Kidney epithelial cell (primary cell): ENCODE data around the gene MEIOC. TPM values are rescaled to one million over a fixed set of nuclear protein-coding genes. Genes with fewer than 3 reads are reported as not detected.
A peak's percentile ranks its signal among the peaks of the same experiment; 100 is the strongest.
"Not testable (repeated sequence)": the region's sequence is repeated elsewhere in the genome, so short reads cannot be mapped to it uniquely, and the experiment has no call there.

Source experiments
- DNase-seq: peaks from one replicate; pipeline ENCODE4 v3.0.0-alpha.2; 2010; ENCODE audit warnings: low read depth
- H3K27me3 ChIP-seq: 2 replicates; pipeline ENCODE4 v1.6.0; 2011; ENCODE audit warnings: low read length; ENCODE audit not compliant: control insufficient read depth, insufficient read depth
- H3K36me3 ChIP-seq: 2 replicates; pipeline ENCODE4 v1.5.1; 2011; ENCODE audit warnings: low read length; ENCODE audit not compliant: control insufficient read depth, insufficient read depth
- H3K4me3 ChIP-seq: 2 replicates; pipeline ENCODE4 v1.5.1; 2011; ENCODE audit warnings: low read depth, mild to moderate bottlenecking, control low read depth, low read length
- CTCF ChIP-seq: IDR thresholded peaks from 2 replicates; pipeline ENCODE4 v1.5.1; 2011; ENCODE audit warnings: mild to moderate bottlenecking, moderate library complexity, low read length, control low read depth, inconsistent platforms; ENCODE audit not compliant: insufficient read depth, poor library complexity, severe bottlenecking
- total RNA-seq: library from RNA; depleted of rRNA; stranded (reverse); fragments of >200 nt; gene quantifications from 2 replicates; pipeline ENCODE4 v1.2.3, GENCODE V29; 2015

The MEIOC gene
- total RNA-seq, 1 donor from 2014 or later: 5.6 TPM

- no peaks in the 10 kb centered on the region for H3K36me3 ChIP-seq
- H3K27me3 ChIP-seq: no peaks in the 10 kb centered on the region
- no peak for DNase-seq
- TF ChIP-seq CTCF: no peak
- H3K4me3 ChIP-seq: no peak overlapping the region
Measured at GRCh38 chr17:44688200-44688599, 31.9 kb downstream of the MEIOC start.

- no peak for TF ChIP-seq CTCF
- Histone ChIP-seq H3K36me3 (no peaks in the 10 kb centered on the region), H3K27me3 (no peaks in the 10 kb centered on the region), H3K4me3 (peak overlapping the region; percentile 63)
- DNase-seq: no peak
Measured at GRCh38 chr17:44688675-44689476, 32.6 kb downstream of the MEIOC start.

- H3K4me3 ChIP-seq: peak within 1 kb of the TSS; percentile 63
- no peak for TF ChIP-seq CTCF
Measured at GRCh38 chr17:44689477-44690217, 33.4 kb downstream of the MEIOC start, which contains the start of gene CCDC43. TSS of gene CCDC43 (minus strand) at chr17:44689776. CDS start at chr17:44689753, 23 bp downstream.

GRCh38 chr17:44690746-44691306 is 34.6 kb downstream of the MEIOC start:
- not testable (repeated sequence) for H3K36me3 ChIP-seq, H3K27me3 ChIP-seq, DNase-seq, H3K4me3 ChIP-seq

More at GRCh38 chr17:44689477-44690217, 33.4 kb downstream of the MEIOC start, which contains the start of gene CCDC43:
- Histone ChIP-seq H3K27me3 (no peaks in the 10 kb centered on the region), H3K36me3 (no peaks in the 10 kb centered on the region)
- DNase-seq: peak; percentile 71

GRCh38 chr17:44693609-44694008 is 37.3 kb downstream of the MEIOC start:
- no peak for TF ChIP-seq CTCF
- no peaks in the 10 kb centered on the region for H3K36me3 ChIP-seq
- H3K4me3 ChIP-seq: no peak overlapping the region
- no peaks in the 10 kb centered on the region for H3K27me3 ChIP-seq
- DNase-seq: no peak

GRCh38 chr17:44700288-44700687 is 44.0 kb downstream of the MEIOC start:
- H3K27me3 ChIP-seq, H3K4me3 ChIP-seq, DNase-seq, H3K36me3 ChIP-seq: not testable (repeated sequence)
